Fibroblast of lung (primary cell): ENCODE measurements around the gene COPG1.

Source experiments
- EZH2 ChIP-seq: IDR thresholded peaks from 2 replicates; pipeline ENCODE4 v1.5.1; 2012; ENCODE audit warnings: low read length, control low read depth, mild to moderate bottlenecking; ENCODE audit errors: missing control alignments
- TF ChIP-seq, protein P1 (sequence below), 2 donors: IDR thresholded peaks in 1 of 2; conservative IDR thresholded peaks in 1 of 2; 1 replicate in 1 of 2; 2 replicates in 1 of 2; pipeline ENCODE4 v1.5.1; 2011 to 2012; ENCODE audit warnings: low read length in 2 of 2, control low read depth in 1 of 2, inconsistent platforms in 1 of 2, low read depth in 1 of 2, mild to moderate bottlenecking in 1 of 2

DNA sequence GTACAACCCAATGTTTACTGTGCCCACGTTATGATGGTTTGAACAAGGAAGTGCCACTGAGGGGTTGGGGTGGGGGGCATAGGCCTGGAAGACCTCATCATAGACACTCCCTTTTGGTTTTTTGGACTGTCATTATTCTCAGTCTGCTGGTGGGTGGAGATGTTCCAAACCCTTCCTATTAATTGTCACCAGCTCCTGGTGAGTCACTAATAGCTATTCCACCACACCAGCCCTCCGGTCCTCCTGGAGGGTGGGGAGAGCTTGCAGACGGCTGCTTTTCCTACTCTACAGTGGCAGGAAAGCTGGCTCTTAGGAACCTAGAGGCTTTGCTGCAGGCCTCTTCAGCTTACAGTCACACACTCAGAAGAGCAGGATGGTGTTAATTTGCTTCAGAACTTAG lies 9.0 kb upstream of the COPG1 start:
- TF ChIP-seq, protein P1, sequence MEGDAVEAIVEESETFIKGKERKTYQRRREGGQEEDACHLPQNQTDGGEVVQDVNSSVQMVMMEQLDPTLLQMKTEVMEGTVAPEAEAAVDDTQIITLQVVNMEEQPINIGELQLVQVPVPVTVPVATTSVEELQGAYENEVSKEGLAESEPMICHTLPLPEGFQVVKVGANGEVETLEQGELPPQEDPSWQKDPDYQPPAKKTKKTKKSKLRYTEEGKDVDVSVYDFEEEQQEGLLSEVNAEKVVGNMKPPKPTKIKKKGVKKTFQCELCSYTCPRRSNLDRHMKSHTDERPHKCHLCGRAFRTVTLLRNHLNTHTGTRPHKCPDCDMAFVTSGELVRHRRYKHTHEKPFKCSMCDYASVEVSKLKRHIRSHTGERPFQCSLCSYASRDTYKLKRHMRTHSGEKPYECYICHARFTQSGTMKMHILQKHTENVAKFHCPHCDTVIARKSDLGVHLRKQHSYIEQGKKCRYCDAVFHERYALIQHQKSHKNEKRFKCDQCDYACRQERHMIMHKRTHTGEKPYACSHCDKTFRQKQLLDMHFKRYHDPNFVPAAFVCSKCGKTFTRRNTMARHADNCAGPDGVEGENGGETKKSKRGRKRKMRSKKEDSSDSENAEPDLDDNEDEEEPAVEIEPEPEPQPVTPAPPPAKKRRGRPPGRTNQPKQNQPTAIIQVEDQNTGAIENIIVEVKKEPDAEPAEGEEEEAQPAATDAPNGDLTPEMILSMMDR (conservative IDR thresholded peaks at IDR 0.05 in 1 of 2, IDR thresholded peaks at IDR 0.05 in 1 of 2; ENCODE audit: low read depth in 1 of 2, low read length in 2 of 2), result no peak
- TF ChIP-seq EZH2, result no peak
